SJSA1 (cell line): Measurements from ENCODE around the gene KCNJ14. TPM values are rescaled to one million over a fixed set of nuclear protein-coding genes. Genes with fewer than 3 reads are reported as not detected.
A peak's percentile ranks its signal among the peaks of the same experiment; 100 is the strongest.

Experiments used
- DNase-seq, 2 experiments: peaks; one replicate each; pipeline ENCODE4 v3.0.0-alpha.2; 2015 to 2020; ENCODE audit warnings: low spot score in 2 of 2, low read depth in 1 of 2
- H3K27ac ChIP-seq: fragments of 250-450 bp; sonication (Bioruptor Pico); 2 replicates; pipeline ENCODE4 v1.5.1; 2020; ENCODE audit warnings: mild to moderate bottlenecking, moderate library complexity
- H3K27me3 ChIP-seq: fragments of 250-450 bp; sonication (Bioruptor Pico); replicated peaks from 2 replicates; pipeline ENCODE4 v1.5.1; 2020; ENCODE audit warnings: mild to moderate bottlenecking, moderate library complexity
- H3K36me3 ChIP-seq: fragments of 250-450 bp; sonication (Bioruptor Pico); 2 replicates; pipeline ENCODE4 v1.5.1; 2020; ENCODE audit warnings: mild to moderate bottlenecking
- H3K4me1 ChIP-seq: fragments of 250-450 bp; sonication (Bioruptor Pico); replicated peaks from 2 replicates; pipeline ENCODE4 v1.6.1; 2021; ENCODE audit warnings: mild to moderate bottlenecking
- H3K4me3 ChIP-seq: fragments of 250-450 bp; sonication (Bioruptor Pico); 2 replicates; pipeline ENCODE4 v1.5.1; 2020; ENCODE audit warnings: mild to moderate bottlenecking
- H3K9me3 ChIP-seq: fragments of 250-450 bp; sonication (Bioruptor Pico); replicated peaks from 2 replicates; pipeline ENCODE4 v1.5.1; 2020; ENCODE audit warnings: mild to moderate bottlenecking
- total RNA-seq: library from RNA; depleted of rRNA; stranded (reverse); fragments of >200 nt; shearing (Covaris generic); gene quantifications from 2 replicates; pipeline ENCODE4 v1.2.3, GENCODE V29; 2014

Gene KCNJ14
- total RNA-seq, 1 experiment from 2014 or later, result 0.55 TPM

DNA sequence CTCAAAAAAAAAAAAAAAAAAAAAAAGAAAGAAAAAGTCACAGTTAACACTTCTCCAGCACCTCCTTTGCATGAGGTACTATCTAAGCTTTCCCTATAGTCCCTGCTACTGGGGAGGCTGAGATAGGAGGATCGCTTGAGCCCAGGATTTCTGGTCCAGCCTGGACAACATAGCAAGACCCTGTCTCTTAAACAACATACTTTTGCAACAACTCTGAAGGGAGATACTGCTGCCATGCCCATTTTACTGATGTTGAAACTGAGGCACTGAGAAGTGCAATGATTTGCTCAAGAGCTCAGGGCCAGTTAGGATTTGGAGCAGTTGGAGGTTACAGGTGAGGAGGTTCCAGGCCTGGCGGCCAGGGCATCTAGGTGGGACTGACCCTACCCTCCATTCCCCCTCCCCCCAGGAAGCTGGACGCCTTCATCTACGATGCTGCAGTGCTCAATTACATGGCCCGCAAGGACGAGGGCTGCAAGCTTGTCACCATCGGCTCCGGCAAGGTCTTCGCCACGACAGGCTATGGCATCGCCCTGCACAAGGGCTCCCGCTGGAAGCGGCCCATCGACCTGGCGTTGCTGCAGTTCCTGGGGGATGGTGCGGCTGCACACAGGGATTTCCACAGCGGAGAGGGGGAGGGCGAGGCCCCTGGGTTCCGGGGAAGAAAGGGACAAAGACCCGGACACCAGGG lies 13.9 kb upstream of the KCNJ14 start:
- H3K4me1 ChIP-seq, result peaks cover 24% of the 10 kb centered on the region
- H3K36me3 ChIP-seq, result peaks cover 9% of the 10 kb centered on the region
- DNase-seq, result no peak
- H3K27me3 ChIP-seq, result peaks cover 16% of the 10 kb centered on the region
- H3K4me3 ChIP-seq, result no peak overlapping the region
- no peaks in the 10 kb centered on the region for H3K9me3 ChIP-seq
- no peak overlapping the region for H3K27ac ChIP-seq

DNA sequence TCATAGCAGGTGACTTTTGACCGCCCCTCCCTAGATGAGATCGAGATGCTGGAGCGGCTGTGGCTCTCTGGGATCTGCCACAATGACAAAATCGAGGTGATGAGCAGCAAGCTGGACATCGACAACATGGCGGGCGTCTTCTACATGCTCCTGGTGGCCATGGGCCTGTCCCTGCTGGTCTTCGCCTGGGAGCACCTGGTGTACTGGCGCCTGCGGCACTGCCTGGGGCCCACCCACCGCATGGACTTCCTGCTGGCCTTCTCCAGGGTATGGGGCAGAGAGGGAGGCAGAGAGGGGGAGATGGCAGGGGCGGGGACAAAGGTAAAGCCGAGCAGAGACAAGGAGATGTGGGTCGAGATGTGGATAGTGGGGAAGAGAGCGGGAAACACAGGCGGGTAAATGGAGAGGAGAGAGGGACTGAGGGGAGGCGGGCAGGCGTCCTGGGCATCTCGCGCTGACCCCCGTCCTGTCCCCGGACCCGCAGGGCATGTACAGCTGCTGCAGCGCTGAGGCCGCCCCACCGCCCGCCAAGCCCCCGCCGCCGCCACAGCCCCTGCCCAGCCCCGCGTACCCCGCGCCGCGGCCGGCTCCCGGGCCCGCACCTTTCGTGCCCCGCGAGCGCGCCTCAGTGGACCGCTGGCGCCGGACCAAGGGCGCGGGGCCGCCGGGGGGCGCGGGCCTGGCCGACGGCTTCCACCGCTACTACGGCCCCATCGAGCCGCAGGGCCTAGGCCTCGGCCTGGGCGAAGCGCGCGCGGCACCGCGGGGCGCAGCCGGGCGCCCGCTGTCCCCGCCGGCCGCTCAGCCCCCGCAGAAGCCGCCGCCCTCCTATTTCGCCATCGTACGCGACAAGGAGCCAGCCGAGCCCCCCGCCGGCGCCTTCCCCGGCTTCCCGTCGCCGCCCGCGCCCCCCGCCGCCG lies 13.0 kb upstream of the KCNJ14 start:
- Histone ChIP-seq H3K27ac (no peak overlapping the region), H3K27me3 (peaks cover 16% of the 10 kb centered on the region), H3K36me3 (peaks cover 17% of the 10 kb centered on the region), H3K9me3 (no peaks in the 10 kb centered on the region), H3K4me1 (peaks cover 26% of the 10 kb centered on the region), H3K4me3 (no peak overlapping the region)
- DNase-seq, result no peak

DNA sequence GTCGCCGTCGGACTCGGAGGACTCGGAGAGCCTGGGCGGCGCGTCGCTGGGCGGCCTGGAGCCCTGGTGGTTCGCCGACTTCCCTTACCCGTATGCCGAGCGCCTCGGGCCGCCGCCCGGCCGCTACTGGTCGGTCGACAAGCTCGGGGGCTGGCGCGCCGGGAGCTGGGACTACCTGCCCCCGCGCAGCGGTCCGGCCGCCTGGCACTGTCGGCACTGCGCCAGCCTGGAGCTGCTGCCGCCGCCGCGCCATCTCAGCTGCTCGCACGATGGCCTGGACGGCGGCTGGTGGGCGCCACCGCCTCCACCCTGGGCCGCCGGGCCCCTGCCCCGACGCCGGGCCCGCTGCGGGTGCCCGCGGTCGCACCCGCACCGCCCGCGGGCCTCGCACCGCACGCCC lies 12.1 kb upstream of the KCNJ14 start:
- Histone ChIP-seq H3K27ac (no peak overlapping the region), H3K4me1 (peaks cover 29% of the 10 kb centered on the region), H3K9me3 (no peaks in the 10 kb centered on the region), H3K36me3 (peaks cover 26% of the 10 kb centered on the region), H3K27me3 (peaks cover 16% of the 10 kb centered on the region), H3K4me3 (no peak overlapping the region; the same call in 1 of the 2 replicates)
- no peak for DNase-seq

DNA sequence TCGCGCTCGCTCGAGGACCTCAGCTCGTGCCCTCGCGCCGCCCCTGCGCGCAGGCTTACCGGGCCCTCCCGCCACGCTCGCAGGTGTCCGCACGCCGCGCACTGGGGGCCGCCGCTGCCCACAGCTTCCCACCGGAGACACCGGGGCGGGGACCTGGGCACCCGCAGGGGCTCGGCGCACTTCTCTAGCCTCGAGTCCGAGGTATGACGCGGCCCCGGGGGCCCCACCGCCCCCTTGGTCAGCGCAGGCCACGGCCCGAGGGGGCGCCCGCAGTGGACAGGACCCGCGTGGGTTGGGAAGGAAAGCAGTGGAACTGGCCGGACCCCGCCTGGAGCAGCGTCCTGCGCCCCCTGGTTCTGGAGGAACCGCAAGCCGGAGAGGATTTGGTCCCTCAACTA lies 11.6 kb upstream of the KCNJ14 start:
- Histone ChIP-seq H3K27me3 (peaks cover 16% of the 10 kb centered on the region), H3K27ac (no peak overlapping the region), H3K36me3 (peaks cover 31% of the 10 kb centered on the region), H3K4me3 (no peak overlapping the region), H3K4me1 (peaks cover 29% of the 10 kb centered on the region), H3K9me3 (no peaks in the 10 kb centered on the region)
- no peak for DNase-seq

DNA sequence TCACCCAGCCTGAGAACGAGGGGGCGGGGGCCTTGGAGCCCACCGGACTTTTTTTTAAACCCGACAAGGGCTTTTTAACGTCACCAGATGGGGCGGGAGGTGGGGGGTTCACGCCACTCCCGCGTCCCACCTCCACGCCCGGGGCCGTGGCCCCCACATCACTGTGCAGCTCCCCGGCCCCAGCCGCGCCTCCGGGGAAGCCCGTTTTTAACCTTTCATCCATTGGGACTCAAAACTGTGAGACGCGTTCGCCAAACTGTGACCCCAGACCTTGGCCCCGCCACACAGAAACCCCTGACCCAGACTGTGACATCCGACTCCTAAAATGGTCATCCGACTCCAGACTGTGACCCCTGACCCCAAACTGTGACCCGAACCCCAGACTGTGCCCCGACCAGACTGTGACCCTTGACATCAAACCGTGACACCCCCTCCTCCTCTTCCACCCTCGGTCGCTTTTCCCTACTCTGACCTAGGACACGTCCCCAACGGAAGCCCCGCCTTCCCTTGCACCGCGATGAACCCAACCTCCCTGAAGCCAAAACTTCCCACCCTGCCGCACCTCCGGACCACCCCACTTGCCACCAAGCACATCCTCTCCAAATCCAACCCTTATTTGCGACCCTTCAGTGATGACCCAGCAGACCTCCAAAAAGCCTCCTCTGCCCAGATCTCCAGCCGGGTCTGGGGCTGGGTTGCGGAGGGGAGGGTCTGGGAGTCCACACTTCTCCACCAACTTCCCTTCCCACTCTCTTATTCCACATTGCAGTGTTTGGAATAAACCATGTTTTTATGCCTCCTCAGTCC lies 11.0 kb upstream of the KCNJ14 start:
- H3K27me3 ChIP-seq, result peaks cover 16% of the 10 kb centered on the region
- no peaks in the 10 kb centered on the region for H3K9me3 ChIP-seq
- H3K4me1 ChIP-seq, result peaks cover 29% of the 10 kb centered on the region
- H3K27ac ChIP-seq, result no peak overlapping the region
- no peak for DNase-seq
- H3K36me3 ChIP-seq, result peaks cover 36% of the 10 kb centered on the region
- peak overlapping the region; percentile 84 for H3K4me3 ChIP-seq

DNA sequence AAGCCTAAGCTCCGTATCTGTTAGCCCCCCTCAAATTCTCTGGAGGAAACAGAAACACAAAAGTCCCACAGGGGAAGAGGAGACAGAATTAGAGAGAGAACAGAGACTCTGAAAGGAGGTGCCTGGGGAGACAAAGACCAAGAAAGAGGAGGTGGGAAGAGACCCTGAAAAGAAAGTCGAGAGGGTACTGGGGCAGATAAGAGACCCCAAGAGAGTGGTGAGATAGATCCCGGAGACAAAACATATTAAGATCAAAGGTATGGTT lies 10.5 kb upstream of the KCNJ14 start:
- Histone ChIP-seq H3K36me3 (peaks cover 40% of the 10 kb centered on the region), H3K27ac (no peak overlapping the region), H3K9me3 (no peaks in the 10 kb centered on the region), H3K4me3 (peak overlapping the region; percentile 84), H3K27me3 (peaks cover 16% of the 10 kb centered on the region), H3K4me1 (peaks cover 29% of the 10 kb centered on the region)
- no peak for DNase-seq

DNA sequence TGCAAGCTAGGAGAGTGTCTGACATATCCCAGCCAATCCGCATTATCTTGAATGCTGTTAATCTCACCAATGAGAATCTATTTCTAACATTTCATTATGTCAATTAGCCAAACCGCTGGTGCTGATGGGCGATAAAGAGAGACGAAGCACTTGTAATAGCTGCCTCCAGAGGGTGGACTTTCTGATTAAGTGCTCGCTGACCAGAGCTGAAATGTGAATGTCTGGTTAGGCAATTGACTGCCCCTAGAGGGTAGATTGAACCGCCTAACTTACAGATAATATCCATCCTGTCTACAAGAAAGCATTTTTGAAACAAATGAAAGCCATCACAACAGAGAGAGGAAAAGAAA lies 10.1 kb upstream of the KCNJ14 start:
- Histone ChIP-seq H3K27me3 (peaks cover 16% of the 10 kb centered on the region), H3K36me3 (peaks cover 43% of the 10 kb centered on the region), H3K9me3 (no peaks in the 10 kb centered on the region), H3K4me1 (peaks cover 29% of the 10 kb centered on the region), H3K4me3 (peak overlapping the region; percentile 84), H3K27ac (peak overlapping the region; percentile 87)
- DNase-seq, result peak in 1 of 2 experiments; percentile 65

DNA sequence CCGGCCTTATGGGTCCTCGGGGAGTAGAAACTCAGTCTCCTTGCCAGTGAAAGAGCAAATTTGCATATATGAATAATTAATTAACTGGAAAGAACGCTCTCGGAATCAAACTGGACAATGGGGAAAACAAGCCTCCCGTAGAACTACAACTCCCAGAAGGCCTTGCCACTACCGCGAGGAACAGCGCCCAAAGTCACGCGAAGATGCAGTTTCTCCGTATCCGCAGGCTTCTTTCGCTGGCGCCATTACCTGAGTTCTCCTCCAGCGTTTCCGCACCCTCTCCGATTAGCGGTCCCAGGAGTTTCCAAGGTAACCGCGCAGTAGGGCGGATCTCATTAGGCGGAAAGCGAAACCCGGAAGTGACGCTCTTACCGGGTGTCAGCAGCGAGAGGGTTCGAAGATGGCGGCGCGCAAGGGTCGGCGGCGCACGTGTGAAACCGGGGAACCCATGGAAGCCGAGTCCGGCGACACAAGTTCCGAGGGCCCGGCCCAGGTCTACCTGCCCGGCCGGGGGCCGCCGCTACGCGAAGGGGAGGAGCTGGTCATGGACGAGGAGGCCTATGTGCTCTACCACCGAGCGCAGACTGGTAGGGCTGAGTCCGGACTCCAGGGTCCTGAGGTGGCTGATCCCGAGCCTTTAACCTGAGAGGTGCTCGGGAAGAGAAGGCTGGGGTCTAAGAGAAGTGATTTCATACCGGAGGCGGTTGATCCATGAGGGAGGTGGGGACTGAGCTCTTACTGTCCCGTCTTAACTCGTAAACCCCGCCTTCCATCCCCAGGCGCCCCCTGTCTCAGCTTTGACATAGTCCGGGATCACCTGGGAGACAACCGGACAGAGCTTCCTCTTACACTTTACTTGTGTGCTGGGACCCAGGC lies 9.5 kb upstream of the KCNJ14 start, which contains the start of gene GRWD1:
GRWD1 (plus strand) TSS at position 378 of the 876 bp plus-strand sequence; CDS start at position 401, 23 bp downstream.
- Histone ChIP-seq H3K36me3 (peaks cover 49% of the 10 kb centered on the region), H3K4me1 (peaks cover 29% of the 10 kb centered on the region), H3K27ac (peak within 1 kb of the TSS; percentile 87), H3K27me3 (peaks cover 16% of the 10 kb centered on the region), H3K4me3 (peak within 1 kb of the TSS; percentile 84), H3K9me3 (no peaks in the 10 kb centered on the region)
- peak; percentile 92 to 96 for DNase-seq

DNA sequence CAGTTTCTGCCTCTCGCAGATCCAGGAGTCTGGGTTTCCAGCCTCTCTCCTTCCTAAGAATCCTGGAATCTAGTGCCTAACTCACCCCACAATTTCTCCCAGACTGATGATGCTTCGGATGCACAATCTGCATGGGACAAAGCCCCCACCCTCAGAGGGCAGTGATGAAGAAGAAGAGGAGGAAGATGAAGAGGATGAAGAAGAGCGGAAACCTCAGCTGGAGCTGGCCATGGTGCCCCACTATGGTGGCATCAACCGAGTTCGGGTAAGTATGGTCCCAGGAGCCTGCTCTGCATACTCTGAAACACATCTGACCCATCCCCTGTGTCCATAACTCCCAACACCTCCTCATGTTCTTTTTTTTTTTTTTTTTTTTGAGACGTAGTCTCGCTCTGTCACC lies 8.8 kb upstream of the KCNJ14 start:
- H3K36me3 ChIP-seq, result peaks cover 56% of the 10 kb centered on the region
- no peaks in the 10 kb centered on the region for H3K9me3 ChIP-seq
- peaks cover 16% of the 10 kb centered on the region for H3K27me3 ChIP-seq
- H3K4me1 ChIP-seq, result peaks cover 29% of the 10 kb centered on the region
- DNase-seq, result no peak
- H3K27ac ChIP-seq, result peak overlapping the region; percentile 87; the same call in 1 of the 2 replicates
- H3K4me3 ChIP-seq, result peak overlapping the region; percentile 84

DNA sequence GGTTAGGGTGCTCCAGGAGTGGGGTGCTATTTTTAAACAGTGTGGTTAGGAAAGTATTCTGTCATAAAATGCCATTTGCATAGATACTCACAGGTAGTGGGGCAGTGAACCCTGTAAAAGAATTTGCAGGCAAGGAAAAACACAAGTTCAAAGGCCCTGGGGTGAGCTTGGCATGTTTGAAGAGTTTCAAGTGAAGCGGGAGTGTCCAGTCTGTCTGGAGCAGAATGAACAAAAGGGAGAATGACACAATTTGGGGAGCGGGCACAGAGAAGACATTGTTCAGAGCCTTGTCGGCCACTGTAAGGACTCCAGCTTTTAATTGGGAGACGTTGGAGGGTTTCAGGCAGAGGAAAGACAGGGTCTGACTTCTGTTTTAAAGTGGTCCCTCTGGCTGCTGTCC lies 6.8 kb upstream of the KCNJ14 start:
- no peak for DNase-seq
- Histone ChIP-seq H3K27ac (no peak overlapping the region), H3K4me1 (peaks cover 24% of the 10 kb centered on the region), H3K27me3 (peaks cover 13% of the 10 kb centered on the region), H3K4me3 (no peak overlapping the region), H3K36me3 (peaks cover 74% of the 10 kb centered on the region), H3K9me3 (no peaks in the 10 kb centered on the region)

DNA sequence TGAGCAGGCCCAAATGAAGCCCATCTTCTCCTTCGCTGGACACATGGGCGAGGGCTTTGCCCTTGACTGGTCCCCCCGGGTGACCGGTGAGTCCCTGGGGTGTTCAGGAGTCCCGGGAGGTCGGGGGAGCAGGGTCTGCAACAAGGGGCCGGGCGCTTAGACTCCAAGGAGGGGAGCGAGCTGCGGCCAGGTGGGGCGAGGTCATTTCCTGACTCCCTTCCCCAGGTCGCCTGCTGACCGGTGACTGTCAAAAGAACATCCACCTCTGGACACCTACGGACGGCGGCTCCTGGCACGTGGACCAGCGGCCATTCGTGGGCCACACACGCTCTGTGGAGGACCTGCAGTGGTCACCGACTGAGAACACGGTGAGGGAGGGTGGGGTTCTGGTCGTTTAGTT lies 4.9 kb upstream of the KCNJ14 start:
- Histone ChIP-seq H3K27me3 (no peaks in the 10 kb centered on the region), H3K36me3 (peaks cover 79% of the 10 kb centered on the region), H3K27ac (no peak overlapping the region), H3K4me3 (no peak overlapping the region), H3K4me1 (peaks cover 7% of the 10 kb centered on the region), H3K9me3 (no peaks in the 10 kb centered on the region)
- DNase-seq, result no peak

DNA sequence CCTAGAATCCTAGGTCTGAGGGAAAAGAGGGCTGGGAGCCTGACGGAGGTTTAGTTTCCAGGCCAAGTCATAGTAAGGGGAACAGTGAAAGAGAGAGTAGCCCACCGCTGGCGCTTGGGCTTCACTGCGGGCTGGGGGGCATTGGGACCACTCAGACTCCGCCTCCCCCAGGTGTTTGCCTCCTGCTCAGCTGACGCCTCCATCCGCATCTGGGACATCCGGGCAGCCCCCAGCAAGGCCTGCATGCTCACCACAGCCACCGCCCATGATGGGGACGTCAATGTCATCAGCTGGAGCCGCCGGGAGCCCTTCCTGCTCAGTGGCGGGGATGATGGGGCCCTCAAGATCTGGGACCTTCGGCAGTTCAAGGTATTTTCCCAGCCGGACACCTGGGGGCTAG lies 4.5 kb upstream of the KCNJ14 start:
- Histone ChIP-seq H3K36me3 (peaks cover 81% of the 10 kb centered on the region), H3K4me1 (peaks cover 7% of the 10 kb centered on the region), H3K4me3 (no peak overlapping the region), H3K9me3 (no peaks in the 10 kb centered on the region), H3K27ac (no peak overlapping the region), H3K27me3 (no peaks in the 10 kb centered on the region)
- no peak for DNase-seq

DNA sequence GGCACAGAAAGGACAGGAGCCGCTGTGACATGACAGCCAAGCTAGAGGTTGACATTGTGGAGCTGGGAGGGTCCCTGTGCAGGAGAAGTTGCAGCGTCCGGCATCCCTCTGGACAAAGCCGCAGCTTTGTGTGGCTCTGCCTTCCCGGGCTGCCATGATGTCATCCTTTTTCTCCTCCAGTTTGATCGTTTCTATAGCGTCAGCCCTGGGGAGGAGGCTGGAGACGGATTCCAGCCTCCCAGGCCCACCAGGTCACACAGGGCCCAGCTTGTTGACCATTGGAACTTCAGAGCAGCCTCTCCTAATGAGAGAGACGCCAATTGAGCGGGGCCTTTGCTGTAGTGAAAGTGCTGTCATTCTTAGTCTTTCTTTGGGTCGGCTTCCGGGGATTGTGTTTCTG lies 3.8 kb upstream of the KCNJ14 start:
- no peak overlapping the region for H3K4me3 ChIP-seq
- peaks cover 80% of the 10 kb centered on the region for H3K36me3 ChIP-seq

More for the DNA sequence above, 3.8 kb upstream of the KCNJ14 start:
- peaks cover 4% of the 10 kb centered on the region for H3K4me1 ChIP-seq
- no peaks in the 10 kb centered on the region for H3K27me3 ChIP-seq
- no peaks in the 10 kb centered on the region for H3K9me3 ChIP-seq
- DNase-seq, result no peak
- H3K27ac ChIP-seq, result no peak overlapping the region
